HG03196 (cell line): ENCODE results near the gene C22orf42.
"Not testable (repeated sequence)": the region's sequence is repeated elsewhere in the genome, so short reads cannot be mapped to it uniquely, and the experiment has no call there.

Experiments
- ATAC-seq: cut with Tn5 transposase; IDR thresholded peaks from one replicate; pipeline ENCODE4 v1.9.1; 2021; ENCODE audit not compliant: unreplicated experiment

Gene C22orf42

GRCh38 chr22:32158712-32159533, at the start of gene C22orf42:
Gene C22orf42 (minus strand): TSS chr22:32159303. CDS start chr22:32159215, 88 bp downstream.
- no peak for ATAC-seq

- ATAC-seq = no peak
Observed at GRCh38 chr22:32208681-32209080, 49.6 kb upstream of the C22orf42 start.

GRCh38 chr22:32207971-32208480, 48.9 kb upstream of the C22orf42 start:
- ATAC-seq = no peak

- no peak for ATAC-seq
Observed at GRCh38 chr22:32206774-32207758, 48.0 kb upstream of the C22orf42 start.

- no peak for ATAC-seq
Observed at GRCh38 chr22:32205974-32206773, 47.1 kb upstream of the C22orf42 start.

GRCh38 chr22:32204856-32205722, 46.0 kb upstream of the C22orf42 start, which contains the start of gene RFPL2:
Gene RFPL2 (minus strand): TSS chr22:32205073. CDS start chr22:32202451, 2,622 bp downstream.
- ATAC-seq = no peak

GRCh38 chr22:32204040-32204855, 45.1 kb upstream of the C22orf42 start:
- no peak for ATAC-seq

- no peak for ATAC-seq
Observed at GRCh38 chr22:32203181-32204039, 44.3 kb upstream of the C22orf42 start.

GRCh38 chr22:32202539-32203180, 43.6 kb upstream of the C22orf42 start:
- ATAC-seq = no peak

GRCh38 chr22:32202161-32202538, 43.0 kb upstream of the C22orf42 start:
- no peak for ATAC-seq

GRCh38 chr22:32200752-32201151, 41.6 kb upstream of the C22orf42 start:
- ATAC-seq = no peak

GRCh38 chr22:32199961-32200360, 40.9 kb upstream of the C22orf42 start:
- ATAC-seq = no peak

GRCh38 chr22:32199341-32199740, 40.2 kb upstream of the C22orf42 start:
- ATAC-seq = no peak

GRCh38 chr22:32197553-32198226, 38.6 kb upstream of the C22orf42 start:
- not testable (repeated sequence) for ATAC-seq

- not testable (repeated sequence) for ATAC-seq
Observed at GRCh38 chr22:32195900-32196299, 36.8 kb upstream of the C22orf42 start.

- not testable (repeated sequence) for ATAC-seq
Observed at GRCh38 chr22:32193346-32193745, 34.2 kb upstream of the C22orf42 start.

GRCh38 chr22:32191021-32191420, 31.9 kb upstream of the C22orf42 start:
- not testable (repeated sequence) for ATAC-seq
